Muscle layer of colon (tissue), 2 donors: ENCODE results near the gene KRTAP5-3.

ENCODE experiments used
- H3K27ac ChIP-seq: one replicate; pipeline ENCODE4 v1.7.0; 2013; ENCODE audit warnings: low read depth, mild to moderate bottlenecking, low read length, moderate library complexity
- H3K27me3 ChIP-seq, 2 donors: one replicate each; pipeline ENCODE4 v1.7.0; 2013; ENCODE audit warnings: low read length in 2 of 2, mild to moderate bottlenecking in 2 of 2; ENCODE audit not compliant: insufficient read depth in 2 of 2, control insufficient read depth in 1 of 2
- H3K36me3 ChIP-seq: one replicate; pipeline ENCODE4 v1.7.0; 2013; ENCODE audit warnings: mild to moderate bottlenecking, low read length; ENCODE audit not compliant: insufficient read depth
- H3K4me1 ChIP-seq: one replicate; pipeline ENCODE4 v1.7.0; 2013; ENCODE audit warnings: mild to moderate bottlenecking, low read length; ENCODE audit not compliant: insufficient read depth
- H3K4me3 ChIP-seq, 2 donors: one replicate each; pipeline ENCODE4 v1.7.0; 2013; ENCODE audit warnings: low read length in 2 of 2, low read depth in 1 of 2, mild to moderate bottlenecking in 1 of 2, moderate library complexity in 1 of 2
- H3K9ac ChIP-seq: one replicate; pipeline ENCODE4 v1.7.0; 2013; ENCODE audit warnings: low read length
- H3K9me3 ChIP-seq: one replicate; pipeline ENCODE4 v1.7.0; 2013; ENCODE audit warnings: mild to moderate bottlenecking, low read length
- donor health status: abdominal sarcoma.
- donor health status: Adenocarcinoma of cecum.

KRTAP5-3 gene

GRCh38 chr11:1566381-1567051 lies 41.7 kb downstream of the KRTAP5-3 start:
- Histone ChIP-seq H3K27me3 (no peaks in the 10 kb centered on the region), H3K36me3 (peaks cover 11% of the 10 kb centered on the region), H3K4me3 (no peak overlapping the region), H3K9ac (no peak overlapping the region), H3K9me3 (no peaks in the 10 kb centered on the region), H3K4me1 (peaks cover 35% of the 10 kb centered on the region), H3K27ac (no peak overlapping the region)

GRCh38 chr11:1565904-1566247 lies 42.4 kb downstream of the KRTAP5-3 start:
- no peak overlapping the region for H3K27ac ChIP-seq
- no peak overlapping the region for H3K4me3 ChIP-seq
- no peaks in the 10 kb centered on the region for H3K27me3 ChIP-seq

GRCh38 chr11:1565173-1565903 lies 42.9 kb downstream of the KRTAP5-3 start:
- Histone ChIP-seq H3K36me3 (peaks cover 11% of the 10 kb centered on the region), H3K4me1 (peaks cover 27% of the 10 kb centered on the region), H3K27me3 (no peaks in the 10 kb centered on the region), H3K9ac (no peak overlapping the region), H3K27ac (peak overlapping the region; percentile 74), H3K4me3 (peak overlapping the region in 1 of 2 donors; percentile 24), H3K9me3 (no peaks in the 10 kb centered on the region)

More at GRCh38 chr11:1565904-1566247, 42.4 kb downstream of the KRTAP5-3 start:
- no peaks in the 10 kb centered on the region for H3K9me3 ChIP-seq
- no peak overlapping the region for H3K9ac ChIP-seq
- peaks cover 11% of the 10 kb centered on the region for H3K36me3 ChIP-seq
- H3K4me1 ChIP-seq, result peaks cover 32% of the 10 kb centered on the region

- Histone ChIP-seq H3K9ac (no peak overlapping the region), H3K4me1 (peaks cover 27% of the 10 kb centered on the region), H3K4me3 (peak overlapping the region; percentile 11 to 24), H3K27ac (peak overlapping the region; percentile 74), H3K27me3 (no peaks in the 10 kb centered on the region), H3K36me3 (peaks cover 11% of the 10 kb centered on the region), H3K9me3 (no peaks in the 10 kb centered on the region)
These were observed 43.6 kb downstream of the KRTAP5-3 start for GRCh38 chr11:1564535-1565172.

- peaks cover 34% of the 10 kb centered on the region for H3K4me1 ChIP-seq
- H3K4me3 ChIP-seq, result no peak overlapping the region
- H3K27ac ChIP-seq, result peak overlapping the region; percentile 74
- no peaks in the 10 kb centered on the region for H3K9me3 ChIP-seq
- peaks cover 11% of the 10 kb centered on the region for H3K36me3 ChIP-seq
- H3K27me3 ChIP-seq, result no peaks in the 10 kb centered on the region
- H3K9ac ChIP-seq, result no peak overlapping the region
These were observed 44.3 kb downstream of the KRTAP5-3 start for GRCh38 chr11:1563697-1564534.

- H3K9me3 ChIP-seq, result no peaks in the 10 kb centered on the region
- H3K27ac ChIP-seq, result no peak overlapping the region
- H3K27me3 ChIP-seq, result no peaks in the 10 kb centered on the region
- H3K36me3 ChIP-seq, result peaks cover 11% of the 10 kb centered on the region
- H3K4me3 ChIP-seq, result no peak overlapping the region
- no peak overlapping the region for H3K9ac ChIP-seq
- peaks cover 39% of the 10 kb centered on the region for H3K4me1 ChIP-seq
These were observed 45.1 kb downstream of the KRTAP5-3 start for GRCh38 chr11:1563149-1563638.

GRCh38 chr11:1562469-1563148 lies 45.7 kb downstream of the KRTAP5-3 start:
- Histone ChIP-seq H3K4me3 (no peak overlapping the region), H3K9ac (no peak overlapping the region), H3K36me3 (peaks cover 11% of the 10 kb centered on the region), H3K27ac (no peak overlapping the region), H3K4me1 (peaks cover 38% of the 10 kb centered on the region), H3K9me3 (no peaks in the 10 kb centered on the region), H3K27me3 (no peaks in the 10 kb centered on the region)

GRCh38 chr11:1561955-1562354 lies 46.3 kb downstream of the KRTAP5-3 start:
- Histone ChIP-seq H3K36me3 (peaks cover 11% of the 10 kb centered on the region), H3K4me1 (peaks cover 37% of the 10 kb centered on the region)

GRCh38 chr11:1561266-1561665 lies 47.0 kb downstream of the KRTAP5-3 start:
- Histone ChIP-seq H3K36me3 (peaks cover 11% of the 10 kb centered on the region), H3K4me1 (peaks cover 37% of the 10 kb centered on the region), H3K27ac (no peak overlapping the region)

More at GRCh38 chr11:1561955-1562354, 46.3 kb downstream of the KRTAP5-3 start:
- Histone ChIP-seq H3K27ac (no peak overlapping the region), H3K27me3 (no peaks in the 10 kb centered on the region), H3K9ac (no peak overlapping the region), H3K9me3 (no peaks in the 10 kb centered on the region), H3K4me3 (no peak overlapping the region)

GRCh38 chr11:1560649-1561251 lies 47.5 kb downstream of the KRTAP5-3 start:
- Histone ChIP-seq H3K27me3 (no peaks in the 10 kb centered on the region), H3K36me3 (peaks cover 11% of the 10 kb centered on the region), H3K4me1 (peaks cover 37% of the 10 kb centered on the region), H3K4me3 (no peak overlapping the region), H3K27ac (peak overlapping the region; percentile 63), H3K9ac (no peak overlapping the region), H3K9me3 (no peaks in the 10 kb centered on the region)

More at GRCh38 chr11:1561266-1561665, 47.0 kb downstream of the KRTAP5-3 start:
- Histone ChIP-seq H3K27me3 (no peaks in the 10 kb centered on the region), H3K9me3 (no peaks in the 10 kb centered on the region), H3K9ac (no peak overlapping the region), H3K4me3 (no peak overlapping the region)
